Measurements from ENCODE around the gene SORCS2.

Gene SORCS2

DNA sequence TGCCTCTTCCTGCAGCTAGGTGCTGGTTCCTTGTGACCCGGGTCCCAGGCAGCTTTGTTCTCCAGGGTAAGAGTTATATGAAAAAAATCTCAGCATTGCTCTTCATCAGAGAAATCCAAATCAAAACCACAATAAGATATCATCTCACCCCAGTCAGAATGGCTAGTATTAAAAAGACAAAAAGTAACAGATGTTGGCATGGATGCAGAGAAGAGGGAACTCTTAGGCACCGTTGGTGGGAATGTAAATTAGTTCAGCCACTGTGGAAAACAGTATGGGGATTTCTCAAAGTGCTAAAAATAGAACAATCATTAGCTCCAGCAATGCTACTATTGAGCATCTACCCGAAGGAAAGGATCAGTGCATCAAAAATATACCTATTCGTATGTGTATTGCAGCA is 61.5 kb downstream of the SORCS2 start:
- Histone ChIP-seq H3K36me3 (ENCODE audit: control insufficient read depth, insufficient read depth, low read length) (no peaks in the 10 kb centered on the region), H3K27me3 (replicated peaks; ENCODE audit: control insufficient read depth, insufficient read depth, low read length) (no peaks in the 10 kb centered on the region; the same call in none of the 2 replicates), H3K4me3 (replicated peaks; ENCODE audit: low read depth, low read length) (no peak overlapping the region)
- no peak for DNase-seq (ENCODE audit: extremely low read depth, insufficient read length)
- TF ChIP-seq, protein P1, sequence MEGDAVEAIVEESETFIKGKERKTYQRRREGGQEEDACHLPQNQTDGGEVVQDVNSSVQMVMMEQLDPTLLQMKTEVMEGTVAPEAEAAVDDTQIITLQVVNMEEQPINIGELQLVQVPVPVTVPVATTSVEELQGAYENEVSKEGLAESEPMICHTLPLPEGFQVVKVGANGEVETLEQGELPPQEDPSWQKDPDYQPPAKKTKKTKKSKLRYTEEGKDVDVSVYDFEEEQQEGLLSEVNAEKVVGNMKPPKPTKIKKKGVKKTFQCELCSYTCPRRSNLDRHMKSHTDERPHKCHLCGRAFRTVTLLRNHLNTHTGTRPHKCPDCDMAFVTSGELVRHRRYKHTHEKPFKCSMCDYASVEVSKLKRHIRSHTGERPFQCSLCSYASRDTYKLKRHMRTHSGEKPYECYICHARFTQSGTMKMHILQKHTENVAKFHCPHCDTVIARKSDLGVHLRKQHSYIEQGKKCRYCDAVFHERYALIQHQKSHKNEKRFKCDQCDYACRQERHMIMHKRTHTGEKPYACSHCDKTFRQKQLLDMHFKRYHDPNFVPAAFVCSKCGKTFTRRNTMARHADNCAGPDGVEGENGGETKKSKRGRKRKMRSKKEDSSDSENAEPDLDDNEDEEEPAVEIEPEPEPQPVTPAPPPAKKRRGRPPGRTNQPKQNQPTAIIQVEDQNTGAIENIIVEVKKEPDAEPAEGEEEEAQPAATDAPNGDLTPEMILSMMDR (IDR thresholded peaks at IDR 0.05; ENCODE audit: insufficient read depth, low read length, poor library complexity, severe bottlenecking): no peak

DNA sequence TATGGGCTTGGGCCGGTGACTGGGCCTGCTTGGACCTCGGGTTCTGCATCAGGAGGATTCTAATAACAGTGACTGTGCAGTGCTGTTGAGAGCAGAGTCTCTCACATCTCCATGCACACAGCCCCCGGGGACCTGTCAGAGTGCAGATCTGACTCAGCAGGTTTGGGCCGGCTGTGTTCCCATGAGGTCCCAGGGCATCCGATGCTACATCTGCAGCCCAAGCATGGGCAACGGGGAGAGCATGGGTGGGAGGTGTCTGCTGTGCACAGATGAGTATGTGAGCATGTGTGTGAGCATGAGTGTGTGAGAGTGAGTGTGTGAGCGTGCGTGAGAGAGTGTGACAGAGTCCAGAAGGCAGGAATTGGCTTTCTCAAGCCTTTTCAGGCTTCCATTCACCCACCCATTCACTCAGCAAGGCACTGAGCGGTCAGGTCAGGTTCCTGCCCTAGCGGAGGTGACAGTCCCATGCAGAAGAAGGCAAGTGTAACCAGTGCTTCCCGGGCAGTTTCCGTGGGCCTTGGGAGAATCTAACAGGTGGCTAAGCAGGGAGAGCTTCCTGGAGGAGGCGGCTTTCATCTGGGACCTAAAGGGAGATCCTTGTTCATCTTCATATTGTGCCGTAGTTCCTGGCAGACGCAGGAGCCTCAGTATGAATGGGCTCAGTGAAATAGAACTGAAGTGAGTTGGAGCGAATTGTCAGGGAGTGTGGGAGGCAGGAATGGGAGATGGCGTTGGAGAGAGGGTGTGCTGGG is 62.6 kb downstream of the SORCS2 start:
- TF ChIP-seq, protein P1 (IDR thresholded peaks at IDR 0.05; ENCODE audit: insufficient read depth, low read length, poor library complexity, severe bottlenecking): no peak
- peak; percentile 47 for DNase-seq (ENCODE audit: extremely low read depth, insufficient read length)
- Histone ChIP-seq H3K4me3 (replicated peaks; ENCODE audit: low read depth, low read length) (no peak overlapping the region), H3K27me3 (replicated peaks; ENCODE audit: control insufficient read depth, insufficient read depth, low read length) (no peaks in the 10 kb centered on the region; the same call in none of the 2 replicates), H3K36me3 (ENCODE audit: control insufficient read depth, insufficient read depth, low read length) (no peaks in the 10 kb centered on the region)

DNA sequence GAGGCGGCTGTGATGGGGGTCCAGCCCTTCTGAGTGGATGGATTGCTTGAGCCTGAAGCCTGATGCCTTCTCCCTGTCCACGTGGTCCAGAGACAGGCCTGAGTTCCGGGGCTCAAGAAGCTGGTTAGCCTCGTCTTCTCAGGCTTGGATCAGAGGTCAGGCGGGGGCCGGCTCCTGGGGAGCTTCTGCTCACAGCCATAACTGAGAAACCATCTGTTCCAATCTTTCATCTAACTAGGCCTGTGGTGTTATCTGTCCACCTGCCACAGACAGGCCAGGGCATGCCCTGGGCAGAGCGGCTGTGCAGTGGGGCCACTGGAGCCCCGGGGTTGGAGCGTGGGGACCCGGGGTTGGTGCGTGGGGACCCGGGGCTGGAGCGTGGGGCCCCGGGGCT is 63.1 kb downstream of the SORCS2 start:
- TF ChIP-seq, protein P1 (IDR thresholded peaks at IDR 0.05; ENCODE audit: insufficient read depth, low read length, poor library complexity, severe bottlenecking): no peak
- Histone ChIP-seq H3K36me3 (ENCODE audit: control insufficient read depth, insufficient read depth, low read length) (no peaks in the 10 kb centered on the region), H3K27me3 (replicated peaks; ENCODE audit: control insufficient read depth, insufficient read depth, low read length) (no peaks in the 10 kb centered on the region; the same call in none of the 2 replicates), H3K4me3 (replicated peaks; ENCODE audit: low read depth, low read length) (no peak overlapping the region)
- no peak for DNase-seq (ENCODE audit: extremely low read depth, insufficient read length)

DNA sequence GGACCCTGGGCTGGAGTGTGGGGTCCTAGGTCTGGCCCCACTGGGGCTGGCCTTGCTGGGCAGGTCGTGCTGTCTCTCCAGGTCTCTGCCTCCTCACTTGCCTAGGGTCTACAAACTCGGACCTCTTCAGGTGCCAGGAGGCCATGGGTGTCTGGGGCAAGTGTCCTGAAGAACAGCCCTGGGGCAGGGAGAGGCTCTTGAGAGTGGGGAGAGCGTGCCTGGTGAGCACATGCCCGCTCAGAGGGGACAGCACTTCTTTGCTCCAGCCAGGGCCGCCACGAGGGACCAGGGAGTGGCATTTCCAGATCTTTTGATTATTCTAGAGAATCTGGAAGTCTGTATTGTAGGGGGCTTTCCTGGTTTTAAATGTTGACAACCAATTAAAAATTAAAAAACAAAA is 63.7 kb downstream of the SORCS2 start:
- no peaks in the 10 kb centered on the region; the same call in none of the 2 replicates for H3K27me3 ChIP-seq (replicated peaks; ENCODE audit: control insufficient read depth, insufficient read depth, low read length)
- no peak for DNase-seq (ENCODE audit: extremely low read depth, insufficient read length)
- TF ChIP-seq, protein P1 (IDR thresholded peaks at IDR 0.05; ENCODE audit: insufficient read depth, low read length, poor library complexity, severe bottlenecking): no peak
- no peak overlapping the region for H3K4me3 ChIP-seq (replicated peaks; ENCODE audit: low read depth, low read length)
- no peaks in the 10 kb centered on the region for H3K36me3 ChIP-seq (ENCODE audit: control insufficient read depth, insufficient read depth, low read length)

DNA sequence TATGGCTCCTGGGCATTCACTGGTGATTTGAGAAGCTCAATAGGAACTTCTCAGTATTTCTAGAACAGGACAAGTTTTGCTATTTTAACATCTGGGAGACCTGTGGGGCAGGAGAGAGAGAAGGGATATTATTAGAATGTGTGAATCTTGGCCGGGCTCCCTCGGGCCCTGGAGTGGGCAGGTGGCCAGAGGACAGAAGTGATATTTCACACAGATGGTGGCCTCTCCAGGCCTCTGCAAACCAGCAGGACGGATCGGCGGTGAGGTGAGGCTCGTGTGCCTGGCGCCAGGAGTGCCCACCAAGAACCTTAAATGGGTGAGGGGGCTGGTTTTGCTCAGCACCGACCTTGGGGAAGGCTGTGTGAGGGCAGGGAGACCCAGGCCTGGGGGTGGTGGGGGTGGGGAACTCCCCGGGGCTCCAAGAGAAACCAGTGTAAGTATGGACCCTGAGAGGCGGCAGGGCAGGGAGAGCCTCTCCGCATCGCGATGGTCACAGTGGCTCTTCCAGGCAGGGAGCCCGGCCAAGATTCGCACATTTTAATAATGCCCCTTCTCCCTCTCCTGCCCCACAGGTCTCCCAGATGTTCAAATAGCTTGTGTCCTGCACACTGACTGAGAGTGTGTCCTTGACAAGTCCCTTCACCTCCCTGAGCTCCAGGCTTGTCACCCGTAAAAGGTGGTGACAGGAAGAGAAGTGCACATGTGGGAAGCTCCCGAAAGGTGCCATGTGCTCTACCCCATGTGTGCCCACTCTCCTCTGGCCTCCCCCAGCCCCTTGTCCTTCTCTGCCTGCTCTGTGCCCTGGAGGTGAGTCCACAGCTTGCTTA is 64.9 kb downstream of the SORCS2 start:
- H3K4me3 ChIP-seq (replicated peaks; ENCODE audit: low read depth, low read length): no peak overlapping the region
- TF ChIP-seq, protein P1 (IDR thresholded peaks at IDR 0.05; ENCODE audit: insufficient read depth, low read length, poor library complexity, severe bottlenecking): no peak
- no peaks in the 10 kb centered on the region; the same call in 1 of the 2 replicates for H3K27me3 ChIP-seq (replicated peaks; ENCODE audit: control insufficient read depth, insufficient read depth, low read length)

More for the DNA sequence above, 64.9 kb downstream of the SORCS2 start:
- no peaks in the 10 kb centered on the region for H3K36me3 ChIP-seq (ENCODE audit: control insufficient read depth, insufficient read depth, low read length)
- DNase-seq (ENCODE audit: extremely low read depth, insufficient read length): no peak

All from GM06990 (cell line).